HG03066 (cell line): ENCODE data around the gene OR8K5.
"Not testable (repeated sequence)": the region's sequence is repeated elsewhere in the genome, so short reads cannot be mapped to it uniquely, and the experiment has no call there.

Experiments
- ATAC-seq: cut with Tn5 transposase; IDR thresholded peaks from one replicate; pipeline ENCODE4 v1.9.1; 2021; ENCODE audit warnings: low read depth; ENCODE audit not compliant: unreplicated experiment

Gene OR8K5, protein sequence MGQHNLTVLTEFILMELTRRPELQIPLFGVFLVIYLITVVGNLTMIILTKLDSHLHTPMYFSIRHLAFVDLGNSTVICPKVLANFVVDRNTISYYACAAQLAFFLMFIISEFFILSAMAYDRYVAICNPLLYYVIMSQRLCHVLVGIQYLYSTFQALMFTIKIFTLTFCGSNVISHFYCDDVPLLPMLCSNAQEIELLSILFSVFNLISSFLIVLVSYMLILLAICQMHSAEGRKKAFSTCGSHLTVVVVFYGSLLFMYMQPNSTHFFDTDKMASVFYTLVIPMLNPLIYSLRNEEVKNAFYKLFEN

DNA sequence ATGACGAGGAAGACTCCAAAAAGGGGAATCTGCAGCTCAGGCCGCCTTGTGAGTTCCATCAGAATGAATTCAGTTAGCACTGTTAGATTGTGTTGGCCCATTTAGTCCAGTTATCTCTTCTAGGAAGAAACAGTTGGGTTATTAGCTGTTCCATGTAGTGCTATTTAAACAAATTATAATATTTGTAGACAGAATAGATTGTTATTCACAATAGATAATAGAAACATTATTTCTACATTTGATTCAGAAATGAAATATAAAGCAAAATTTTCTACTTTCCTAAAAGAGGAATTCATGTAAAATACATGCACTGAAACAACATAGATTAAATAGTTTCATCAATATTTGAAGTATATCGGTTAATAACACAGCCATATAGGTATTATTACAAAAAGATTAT is at the start of gene OR8K5:
Gene OR8K5, minus strand, starts transcription at position 101 of the 400 bp plus-strand sequence. Its CDS starts 0 bp downstream, at position 101.
- no peak for ATAC-seq

DNA sequence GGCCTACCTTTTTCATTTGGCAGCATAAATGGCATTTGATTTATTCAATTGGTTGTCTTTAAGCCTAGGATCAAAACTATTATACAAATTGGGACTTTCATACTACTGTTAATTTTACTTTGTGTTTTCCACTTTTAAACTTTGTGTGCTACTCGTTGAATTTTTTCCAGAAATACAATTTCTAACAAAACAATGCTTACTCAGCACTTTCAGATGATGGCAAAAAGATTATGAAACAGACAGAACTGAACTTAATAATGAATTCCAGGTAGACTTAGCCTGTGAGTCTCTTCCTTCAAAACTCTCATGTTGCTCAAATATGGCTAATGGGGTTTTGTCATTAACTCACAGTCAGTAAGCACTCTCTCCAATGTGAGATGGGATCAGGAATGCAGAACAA is 47.7 kb upstream of the OR8K5 start:
- no peak for ATAC-seq

DNA sequence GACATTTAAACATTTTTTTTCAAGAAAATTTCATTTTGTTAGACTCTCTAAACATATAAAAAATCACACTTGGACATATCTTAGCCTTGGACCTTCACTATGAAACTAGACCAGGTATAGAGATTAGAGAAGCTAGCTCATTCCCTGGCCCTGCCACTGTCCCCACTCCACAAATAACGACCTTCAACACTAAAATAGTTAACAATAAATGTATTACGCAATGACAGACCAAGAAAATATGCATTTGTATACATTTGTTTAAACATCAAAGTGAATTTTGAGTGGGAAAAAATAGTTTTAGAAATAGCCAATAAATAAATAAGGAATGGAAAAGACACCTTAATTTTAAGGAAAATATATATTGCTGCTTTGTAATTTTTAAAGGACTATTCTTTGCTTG is 37.2 kb upstream of the OR8K5 start:
- no peak for ATAC-seq

DNA sequence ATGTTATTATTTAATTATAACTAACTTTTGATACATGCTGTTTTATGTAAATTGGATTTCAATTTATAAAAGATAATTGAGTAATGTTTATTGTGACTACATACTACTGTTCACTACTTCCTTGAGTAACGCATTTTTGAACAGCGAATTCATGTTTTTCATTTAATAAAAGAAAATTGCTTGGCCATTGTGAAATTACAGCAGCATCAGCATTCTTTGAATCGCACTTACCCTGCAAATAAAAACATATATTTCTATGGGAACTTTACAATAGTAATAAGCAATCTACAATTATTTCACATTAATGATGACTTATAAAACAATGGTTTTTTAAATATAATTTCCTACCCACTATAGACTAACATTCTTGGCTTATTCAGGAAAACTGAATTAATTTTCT is 36.6 kb upstream of the OR8K5 start:
- ATAC-seq, result no peak

DNA sequence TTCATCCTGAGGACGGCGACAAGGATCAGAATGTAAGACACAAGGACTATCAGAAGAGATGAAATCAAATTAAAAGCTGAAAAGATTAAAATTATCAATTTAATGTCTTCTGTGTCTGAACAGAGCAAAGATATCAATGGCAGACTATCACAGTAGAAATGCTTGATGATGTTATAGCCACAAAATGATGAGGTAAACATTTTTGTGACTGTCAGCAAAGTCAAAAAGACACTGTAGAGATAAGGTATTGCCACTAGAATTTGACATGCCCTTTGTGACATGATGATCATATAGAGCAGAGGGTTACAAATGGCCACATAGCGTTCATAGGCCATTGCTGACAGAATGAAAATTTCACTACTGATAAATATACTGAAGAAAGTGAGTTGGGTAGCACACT is 28.5 kb upstream of the OR8K5 start:
- ATAC-seq, result no peak

DNA sequence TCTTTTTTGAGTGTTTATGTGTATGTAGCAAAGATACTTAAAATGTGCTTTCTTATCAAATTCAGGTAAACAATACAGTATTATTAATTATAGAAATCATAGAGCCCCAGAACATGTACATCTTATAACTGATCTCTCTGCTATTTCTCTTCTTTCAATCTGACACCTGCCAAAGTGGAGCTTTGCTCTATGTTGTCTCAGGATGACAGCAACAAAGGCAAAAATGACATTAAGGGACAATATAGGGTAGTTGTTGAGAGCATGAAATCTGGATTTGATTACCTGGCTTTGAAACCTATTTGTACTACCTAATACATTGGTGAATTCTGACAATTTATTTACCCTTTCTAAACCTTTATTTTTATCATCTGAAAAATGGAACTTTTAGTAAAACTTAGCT is 23.3 kb upstream of the OR8K5 start:
- no peak for ATAC-seq

DNA sequence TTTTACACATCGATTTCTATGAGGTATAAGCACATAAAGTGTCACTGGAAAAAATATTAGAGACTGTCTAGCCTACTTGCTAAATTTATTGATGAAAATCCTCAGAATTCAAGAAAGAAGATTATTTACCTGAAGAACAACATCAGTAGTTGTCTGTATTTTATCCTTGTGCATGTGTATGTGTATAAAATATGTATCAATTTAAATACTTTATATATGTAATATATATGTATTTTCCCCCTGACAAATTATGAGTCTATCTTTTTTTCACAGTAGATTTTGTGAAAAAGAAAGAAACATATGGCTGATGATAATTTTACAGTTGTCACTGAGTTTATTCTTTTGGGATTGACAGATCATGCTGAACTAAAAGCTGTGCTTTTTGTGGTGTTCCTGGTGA is 16.2 kb upstream of the OR8K5 start, which contains the start of gene OR5J2:
Gene OR5J2, plus strand, starts transcription at position 301 of the 400 bp plus-strand sequence. Its CDS starts 0 bp downstream, at position 301.
- ATAC-seq, result no peak

DNA sequence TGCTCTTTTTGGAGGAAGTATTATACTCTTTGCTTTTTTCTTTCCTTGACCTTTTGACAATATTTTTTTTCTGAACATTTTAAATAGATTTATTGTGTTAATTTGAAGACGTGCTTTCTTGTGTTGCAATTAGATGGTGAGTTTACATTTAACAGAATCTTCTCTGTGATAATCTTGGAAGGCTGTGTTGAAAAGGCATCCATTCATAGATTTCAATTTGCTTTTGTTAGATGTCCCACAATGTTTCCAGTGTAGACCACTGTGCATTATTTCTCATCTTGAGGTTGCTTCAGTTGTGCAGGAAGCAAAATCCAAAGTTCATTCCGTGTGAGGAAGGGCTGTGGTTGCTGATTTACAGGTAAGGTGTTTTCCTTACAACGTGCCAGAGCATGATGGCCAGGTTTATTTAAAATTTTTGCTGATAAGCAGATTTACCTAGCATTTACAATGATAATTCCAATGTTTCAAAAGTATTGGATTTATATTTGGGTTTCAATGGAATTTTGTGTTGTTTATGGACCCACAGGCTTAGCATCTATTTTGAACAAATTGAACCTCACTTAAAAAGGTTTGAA is 12.2 kb upstream of the OR8K5 start:
- ATAC-seq, result no peak

DNA sequence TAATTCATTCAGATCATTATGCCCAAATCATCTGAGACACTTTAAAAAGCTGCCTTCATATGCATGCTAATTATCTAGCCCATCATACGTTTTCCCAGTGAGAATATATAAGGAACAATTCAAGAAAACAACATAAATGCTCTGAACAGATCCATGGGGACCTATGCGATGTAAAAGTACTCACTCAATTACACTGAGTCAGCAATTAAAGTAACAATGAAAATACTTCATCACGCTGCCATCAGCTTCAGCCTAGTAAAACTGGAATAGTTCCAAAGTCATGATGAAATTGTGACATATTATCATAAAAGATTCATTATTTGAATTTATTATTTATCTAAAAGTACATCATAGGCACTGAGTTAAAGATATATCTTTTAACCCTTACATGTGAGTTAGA is 3.7 kb upstream of the OR8K5 start:
- no peak for ATAC-seq

DNA sequence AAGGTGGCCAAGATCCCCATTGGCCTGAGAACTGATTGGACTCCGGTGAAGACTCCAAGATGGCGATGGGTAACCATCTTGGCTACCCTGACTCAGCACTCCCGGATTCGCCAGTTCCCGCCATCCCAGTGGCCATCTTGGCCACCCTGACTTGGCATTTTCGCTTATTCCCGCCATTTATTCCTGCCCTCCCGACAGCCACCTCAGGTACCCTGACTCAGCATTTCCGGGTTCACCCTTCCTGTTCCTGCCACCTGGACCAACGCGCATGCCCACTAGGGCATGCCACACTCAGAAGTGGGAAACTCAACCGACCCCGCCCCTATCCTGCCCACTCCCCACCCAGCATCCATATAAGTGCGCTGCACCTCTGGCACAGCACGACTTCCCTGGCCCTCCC is 7.8 kb downstream of the OR8K5 start:
- no peak for ATAC-seq

DNA sequence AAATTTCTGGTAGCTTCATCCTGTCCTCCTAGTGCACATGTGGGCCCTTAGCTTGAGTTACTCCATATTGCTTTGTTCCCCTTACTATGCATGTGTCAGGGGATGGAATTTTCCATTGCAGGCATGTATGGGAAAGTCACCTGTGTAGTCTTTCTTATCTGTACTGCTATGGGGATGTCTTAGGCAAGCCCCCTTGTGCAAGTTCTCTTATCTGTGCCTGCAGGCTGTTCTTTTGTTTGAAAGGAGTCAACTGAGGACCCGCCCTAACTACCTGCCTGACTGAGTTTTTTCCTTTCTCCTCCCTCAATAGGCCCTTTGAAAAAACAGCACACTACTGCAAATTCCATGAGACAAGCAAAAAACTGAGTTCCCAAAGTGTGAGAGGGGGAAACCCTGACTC is 8.7 kb downstream of the OR8K5 start:
- no peak for ATAC-seq

DNA sequence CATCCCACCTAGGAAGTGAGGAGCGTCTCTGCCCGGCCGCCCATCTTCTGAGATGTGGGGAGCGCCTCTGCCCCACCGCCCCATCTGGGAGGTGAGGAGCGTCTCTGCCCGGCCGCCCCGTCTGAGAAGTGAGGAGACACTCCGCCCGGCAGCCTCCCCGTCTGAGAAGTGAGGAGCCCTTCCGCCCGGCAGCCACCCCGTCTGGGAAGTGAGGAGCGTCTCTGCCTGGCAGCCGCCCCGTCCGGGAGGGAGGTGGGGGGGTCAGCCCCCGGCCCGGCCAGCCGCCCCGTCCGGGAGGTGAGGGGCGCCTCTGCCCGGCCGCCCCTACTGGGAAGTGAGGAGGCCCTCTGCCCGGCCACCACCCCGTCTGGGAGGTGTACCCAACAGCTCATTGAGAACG is 16.4 kb downstream of the OR8K5 start:
- not testable (repeated sequence) for ATAC-seq

DNA sequence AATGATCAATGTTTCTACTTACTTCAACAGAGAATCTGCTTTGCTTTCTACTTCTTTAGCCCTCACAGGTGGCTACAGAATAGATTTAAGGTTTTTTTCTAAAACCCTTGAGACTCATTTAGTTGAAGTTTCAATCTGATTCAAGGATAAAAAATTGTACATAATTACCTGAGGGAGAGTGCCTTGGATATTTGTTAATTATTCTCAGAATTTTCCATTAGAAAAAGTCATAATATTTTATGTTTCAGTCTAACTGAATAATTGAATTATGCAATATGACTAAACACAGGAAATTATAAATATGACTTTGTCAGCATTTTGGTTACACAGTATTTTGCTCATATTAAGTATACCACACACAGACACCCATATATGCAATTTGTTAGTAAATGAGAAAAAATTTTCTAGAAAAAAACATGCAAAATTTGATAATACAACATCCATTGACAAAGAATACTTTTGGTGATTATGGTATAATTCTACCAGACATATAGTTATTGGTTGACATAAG is 19.9 kb downstream of the OR8K5 start, which contains the start of gene OR8J3:
Gene OR8J3, minus strand, starts transcription at position 51 of the 511 bp plus-strand sequence. CDS start 2,483 bp downstream, outside the sequence.
- ATAC-seq, result no peak

DNA sequence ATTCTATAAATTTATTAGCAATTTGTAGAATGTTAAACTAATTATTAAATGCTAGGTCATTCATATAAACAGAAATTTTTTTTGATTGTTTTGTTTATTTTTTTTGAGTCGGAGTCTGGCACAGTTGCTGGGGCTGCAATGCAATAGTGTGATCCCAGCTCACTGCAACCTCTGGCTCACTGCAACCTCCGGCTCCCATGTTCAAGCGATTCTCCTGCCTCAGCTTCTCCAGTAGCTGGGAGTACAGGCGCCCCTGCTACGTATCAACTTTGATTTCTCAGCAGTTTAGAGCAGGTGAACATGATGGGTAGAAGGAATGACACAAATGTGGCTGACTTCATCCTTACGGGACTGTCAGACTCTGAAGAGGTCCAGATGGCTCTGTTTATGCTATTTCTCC is 38.0 kb downstream of the OR8K5 start, which contains the start of gene OR8H3:
Gene OR8H3, plus strand, starts transcription at position 301 of the 400 bp plus-strand sequence. Its CDS starts 0 bp downstream, at position 301.
- ATAC-seq, result no peak
